ENCODE data around the gene ECM2.

ECM2 gene

GRCh38 chr9:92525306-92525705 is 10.5 kb downstream of the ECM2 start:
- H3K4me3 ChIP-seq (ENCODE audit: low read depth, low read length): no peak overlapping the region
- no peaks in the 10 kb centered on the region for H3K9me3 ChIP-seq (ENCODE audit: control insufficient read depth, insufficient read depth, low read length)
- no peak overlapping the region for H3K9ac ChIP-seq (ENCODE audit: low read depth, low read length)
- no peaks in the 10 kb centered on the region for H3K27me3 ChIP-seq (ENCODE audit: control insufficient read depth, insufficient read depth, low read length)
- H3K36me3 ChIP-seq (ENCODE audit: control insufficient read depth, insufficient read depth, low read length): no peaks in the 10 kb centered on the region
- no peaks in the 10 kb centered on the region for H3K4me1 ChIP-seq (ENCODE audit: control insufficient read depth, insufficient read depth, low read length)

GRCh38 chr9:92524881-92525280 is 10.9 kb downstream of the ECM2 start:
- no peaks in the 10 kb centered on the region for H3K4me1 ChIP-seq (ENCODE audit: control insufficient read depth, insufficient read depth, low read length)
- no peaks in the 10 kb centered on the region for H3K27me3 ChIP-seq (ENCODE audit: control insufficient read depth, insufficient read depth, low read length)
- no peak overlapping the region for H3K4me3 ChIP-seq (ENCODE audit: low read depth, low read length)
- no peaks in the 10 kb centered on the region for H3K9me3 ChIP-seq (ENCODE audit: control insufficient read depth, insufficient read depth, low read length)
- H3K9ac ChIP-seq (ENCODE audit: low read depth, low read length): no peak overlapping the region
- H3K36me3 ChIP-seq (ENCODE audit: control insufficient read depth, insufficient read depth, low read length): no peaks in the 10 kb centered on the region

GRCh38 chr9:92522983-92523970 is 12.5 kb downstream of the ECM2 start:
- no peaks in the 10 kb centered on the region for H3K9me3 ChIP-seq (ENCODE audit: control insufficient read depth, insufficient read depth, low read length)
- no peaks in the 10 kb centered on the region for H3K27me3 ChIP-seq (ENCODE audit: control insufficient read depth, insufficient read depth, low read length)
- H3K4me1 ChIP-seq (ENCODE audit: control insufficient read depth, insufficient read depth, low read length): no peaks in the 10 kb centered on the region
- H3K36me3 ChIP-seq (ENCODE audit: control insufficient read depth, insufficient read depth, low read length): no peaks in the 10 kb centered on the region
- no peak overlapping the region for H3K9ac ChIP-seq (ENCODE audit: low read depth, low read length)
- no peak overlapping the region for H3K4me3 ChIP-seq (ENCODE audit: low read depth, low read length)

GRCh38 chr9:92520837-92521236 is 15.0 kb downstream of the ECM2 start:
- no peaks in the 10 kb centered on the region for H3K27me3 ChIP-seq (ENCODE audit: control insufficient read depth, insufficient read depth, low read length)
- peaks cover 8% of the 10 kb centered on the region for H3K4me1 ChIP-seq (ENCODE audit: control insufficient read depth, insufficient read depth, low read length)
- H3K9ac ChIP-seq (ENCODE audit: low read depth, low read length): no peak overlapping the region
- H3K4me3 ChIP-seq (ENCODE audit: low read depth, low read length): no peak overlapping the region
- no peaks in the 10 kb centered on the region for H3K9me3 ChIP-seq (ENCODE audit: control insufficient read depth, insufficient read depth, low read length)
- H3K36me3 ChIP-seq (ENCODE audit: control insufficient read depth, insufficient read depth, low read length): no peaks in the 10 kb centered on the region

GRCh38 chr9:92518199-92518598 is 17.6 kb downstream of the ECM2 start:
- no peaks in the 10 kb centered on the region for H3K36me3 ChIP-seq (ENCODE audit: control insufficient read depth, insufficient read depth, low read length)
- H3K4me1 ChIP-seq (ENCODE audit: control insufficient read depth, insufficient read depth, low read length): peaks cover 8% of the 10 kb centered on the region
- no peaks in the 10 kb centered on the region for H3K27me3 ChIP-seq (ENCODE audit: control insufficient read depth, insufficient read depth, low read length)
- H3K4me3 ChIP-seq (ENCODE audit: low read depth, low read length): no peak overlapping the region
- no peak overlapping the region for H3K9ac ChIP-seq (ENCODE audit: low read depth, low read length)
- H3K9me3 ChIP-seq (ENCODE audit: control insufficient read depth, insufficient read depth, low read length): no peaks in the 10 kb centered on the region

GRCh38 chr9:92517046-92517445 is 18.7 kb downstream of the ECM2 start:
- Histone ChIP-seq H3K4me1 (ENCODE audit: control insufficient read depth, insufficient read depth, low read length) (peaks cover 8% of the 10 kb centered on the region), H3K9me3 (ENCODE audit: control insufficient read depth, insufficient read depth, low read length) (no peaks in the 10 kb centered on the region), H3K27me3 (ENCODE audit: control insufficient read depth, insufficient read depth, low read length) (no peaks in the 10 kb centered on the region), H3K36me3 (ENCODE audit: control insufficient read depth, insufficient read depth, low read length) (no peaks in the 10 kb centered on the region), H3K4me3 (ENCODE audit: low read depth, low read length) (no peak overlapping the region), H3K9ac (ENCODE audit: low read depth, low read length) (no peak overlapping the region)

- Histone ChIP-seq H3K4me3 (ENCODE audit: low read depth, low read length) (no peak overlapping the region), H3K36me3 (ENCODE audit: control insufficient read depth, insufficient read depth, low read length) (no peaks in the 10 kb centered on the region), H3K27me3 (ENCODE audit: control insufficient read depth, insufficient read depth, low read length) (no peaks in the 10 kb centered on the region), H3K9ac (ENCODE audit: low read depth, low read length) (no peak overlapping the region), H3K4me1 (ENCODE audit: control insufficient read depth, insufficient read depth, low read length) (peaks cover 8% of the 10 kb centered on the region), H3K9me3 (ENCODE audit: control insufficient read depth, insufficient read depth, low read length) (no peaks in the 10 kb centered on the region)
These were observed 19.3 kb downstream of the ECM2 start for GRCh38 chr9:92516521-92516920.

- Histone ChIP-seq H3K36me3 (ENCODE audit: control insufficient read depth, insufficient read depth, low read length) (no peaks in the 10 kb centered on the region), H3K4me3 (ENCODE audit: low read depth, low read length) (no peak overlapping the region), H3K27me3 (ENCODE audit: control insufficient read depth, insufficient read depth, low read length) (no peaks in the 10 kb centered on the region), H3K4me1 (ENCODE audit: control insufficient read depth, insufficient read depth, low read length) (peaks cover 8% of the 10 kb centered on the region), H3K9me3 (ENCODE audit: control insufficient read depth, insufficient read depth, low read length) (no peaks in the 10 kb centered on the region), H3K9ac (ENCODE audit: low read depth, low read length) (no peak overlapping the region)
These were observed 21.2 kb downstream of the ECM2 start for GRCh38 chr9:92514635-92515034.

GRCh38 chr9:92513349-92513748 is 22.4 kb downstream of the ECM2 start:
- Histone ChIP-seq H3K4me3 (ENCODE audit: low read depth, low read length) (no peak overlapping the region), H3K4me1 (ENCODE audit: control insufficient read depth, insufficient read depth, low read length) (peaks cover 9% of the 10 kb centered on the region), H3K36me3 (ENCODE audit: control insufficient read depth, insufficient read depth, low read length) (no peaks in the 10 kb centered on the region), H3K9me3 (ENCODE audit: control insufficient read depth, insufficient read depth, low read length) (no peaks in the 10 kb centered on the region), H3K9ac (ENCODE audit: low read depth, low read length) (no peak overlapping the region), H3K27me3 (ENCODE audit: control insufficient read depth, insufficient read depth, low read length) (no peaks in the 10 kb centered on the region)

GRCh38 chr9:92512622-92513021 is 23.2 kb downstream of the ECM2 start:
- no peaks in the 10 kb centered on the region for H3K36me3 ChIP-seq (ENCODE audit: control insufficient read depth, insufficient read depth, low read length)
- H3K27me3 ChIP-seq (ENCODE audit: control insufficient read depth, insufficient read depth, low read length): no peaks in the 10 kb centered on the region
- no peaks in the 10 kb centered on the region for H3K9me3 ChIP-seq (ENCODE audit: control insufficient read depth, insufficient read depth, low read length)
- no peak overlapping the region for H3K4me3 ChIP-seq (ENCODE audit: low read depth, low read length)
- H3K4me1 ChIP-seq (ENCODE audit: control insufficient read depth, insufficient read depth, low read length): peaks cover 17% of the 10 kb centered on the region
- H3K9ac ChIP-seq (ENCODE audit: low read depth, low read length): no peak overlapping the region

- no peaks in the 10 kb centered on the region for H3K36me3 ChIP-seq (ENCODE audit: control insufficient read depth, insufficient read depth, low read length)
- H3K9ac ChIP-seq (ENCODE audit: low read depth, low read length): no peak overlapping the region
- peaks cover 9% of the 10 kb centered on the region for H3K4me1 ChIP-seq (ENCODE audit: control insufficient read depth, insufficient read depth, low read length)
- no peaks in the 10 kb centered on the region for H3K27me3 ChIP-seq (ENCODE audit: control insufficient read depth, insufficient read depth, low read length)
- no peak overlapping the region for H3K4me3 ChIP-seq (ENCODE audit: low read depth, low read length)
- H3K9me3 ChIP-seq (ENCODE audit: control insufficient read depth, insufficient read depth, low read length): no peaks in the 10 kb centered on the region
These were observed 25.0 kb downstream of the ECM2 start for GRCh38 chr9:92510747-92511146.

GRCh38 chr9:92509050-92509449 is 26.7 kb downstream of the ECM2 start:
- Histone ChIP-seq H3K27me3 (ENCODE audit: control insufficient read depth, insufficient read depth, low read length) (no peaks in the 10 kb centered on the region), H3K36me3 (ENCODE audit: control insufficient read depth, insufficient read depth, low read length) (no peaks in the 10 kb centered on the region), H3K4me3 (ENCODE audit: low read depth, low read length) (no peak overlapping the region), H3K9ac (ENCODE audit: low read depth, low read length) (no peak overlapping the region), H3K9me3 (ENCODE audit: control insufficient read depth, insufficient read depth, low read length) (no peaks in the 10 kb centered on the region), H3K4me1 (ENCODE audit: control insufficient read depth, insufficient read depth, low read length) (peaks cover 9% of the 10 kb centered on the region)

All from iPS-15b (cell line).